HL-60/S4 (cell line): ENCODE measurements around the gene LYPD6B.

ENCODE experiments used
- in situ Hi-C: fragments of 300-500 bp; cut with MboI; formaldehyde crosslinking; loops from 2 replicates; pipeline ENCODE4 v1.14.3; 2022; ENCODE audit warnings: low sequenced_read_pairs

The LYPD6B gene

DNA sequence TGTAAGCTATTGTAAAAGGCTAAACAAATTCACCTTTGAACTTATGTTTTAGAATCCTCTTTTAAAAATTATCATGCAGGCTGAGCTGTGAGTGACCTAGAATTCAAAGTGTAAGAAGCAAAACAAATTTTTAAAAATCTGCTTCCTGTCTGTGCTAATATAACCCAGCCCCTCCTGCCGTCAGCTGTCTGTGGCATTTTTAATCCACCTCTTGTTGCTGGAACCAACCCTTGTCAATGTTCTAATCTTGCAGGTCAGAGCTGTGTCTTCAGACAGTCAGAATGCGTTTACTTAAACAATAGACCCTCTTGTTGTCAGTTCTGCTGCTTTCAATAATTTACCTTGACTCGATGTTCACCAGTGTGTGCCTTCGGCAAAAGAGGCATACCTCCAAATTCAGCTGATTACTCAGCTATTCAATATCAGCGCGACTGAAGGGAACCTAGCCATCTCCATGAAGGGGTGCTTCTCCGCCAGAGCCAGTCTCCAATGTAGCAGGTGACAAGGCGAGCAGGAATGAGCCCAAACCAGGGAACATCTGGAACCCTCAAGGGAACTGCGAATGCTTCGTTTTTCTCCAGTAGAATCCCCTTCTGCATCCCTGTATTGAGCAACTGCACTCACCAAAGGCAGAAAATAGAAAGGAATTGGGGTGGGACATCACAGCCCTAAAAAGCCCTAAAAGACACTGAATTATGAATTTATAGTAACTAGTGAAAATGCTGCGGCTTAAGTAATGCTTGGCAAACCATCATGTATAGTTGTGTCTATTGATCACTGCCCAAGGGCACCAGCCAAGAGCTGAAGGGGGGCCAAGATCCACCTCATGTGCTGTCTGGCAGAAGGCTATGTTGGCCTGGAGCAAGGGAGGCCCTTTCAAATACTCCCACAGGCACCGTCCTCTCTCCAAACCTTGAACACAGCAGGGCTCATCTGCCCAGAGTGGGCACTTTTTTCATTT lies 62.5 kb downstream of the LYPD6B start:
- in situ Hi-C loops: no loop called here

DNA sequence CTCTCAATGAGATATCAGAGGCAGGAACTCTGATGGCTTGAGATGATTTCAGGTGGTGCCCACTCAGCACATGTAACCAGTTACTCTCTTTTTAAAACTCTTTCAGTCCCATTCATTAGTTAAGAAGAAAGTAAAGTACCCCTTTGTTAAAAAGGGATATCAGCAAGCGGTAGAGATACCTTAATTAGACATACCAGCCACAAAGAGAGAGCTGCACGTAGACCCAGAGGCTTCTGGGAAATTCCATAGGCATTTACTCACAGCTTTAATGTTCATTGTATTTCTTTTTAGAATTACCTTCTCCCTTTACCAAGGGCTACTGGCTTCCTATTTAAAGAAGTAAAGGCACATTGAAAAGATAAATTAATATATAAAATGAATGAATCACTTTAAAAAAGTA lies 63.3 kb downstream of the LYPD6B start:
- in situ Hi-C loops: no loop called here

DNA sequence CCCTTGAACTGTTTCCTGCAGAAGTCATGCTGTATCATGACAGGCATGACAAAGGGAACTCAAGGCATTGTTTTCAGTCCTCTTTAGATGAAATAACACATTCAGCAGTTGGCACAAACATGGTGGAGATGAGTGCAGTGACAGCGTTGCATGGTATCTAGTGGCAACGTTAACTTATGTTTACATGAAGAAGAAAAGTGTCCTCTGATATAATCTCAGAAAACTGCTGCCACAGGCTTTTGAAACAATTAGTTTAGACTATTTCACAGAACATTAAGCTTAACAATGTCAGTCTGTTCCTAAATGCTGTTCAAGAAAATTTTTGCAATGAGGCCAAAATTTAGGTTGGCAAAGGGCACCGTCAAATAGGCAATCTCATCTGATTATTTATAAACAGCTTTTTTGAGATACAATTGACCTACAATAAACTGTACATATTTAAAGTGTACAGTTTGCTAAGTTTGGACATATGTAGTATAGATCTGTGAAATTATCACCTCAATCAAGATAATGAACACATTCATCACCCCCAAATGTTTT lies 64.7 kb downstream of the LYPD6B start:
- in situ Hi-C loops: no loop called here

DNA sequence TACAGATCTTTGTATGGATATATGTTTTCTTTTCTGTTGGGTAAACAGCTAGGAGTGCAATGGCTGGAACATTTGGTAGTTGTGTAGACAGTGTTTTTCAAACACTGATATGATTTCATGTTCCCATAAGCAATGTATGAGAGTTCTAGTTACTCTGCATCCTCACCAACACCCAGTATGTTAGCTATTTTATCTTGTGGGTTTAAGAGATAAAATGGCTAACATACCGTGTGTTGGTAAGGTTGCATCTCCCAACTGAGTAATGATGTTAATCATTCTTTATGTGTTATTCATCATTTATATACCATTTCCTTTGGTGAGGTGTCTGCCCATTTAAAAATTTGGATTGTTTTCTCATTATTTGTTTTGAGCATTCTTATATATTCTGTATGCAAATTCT lies 65.7 kb downstream of the LYPD6B start:
- in situ Hi-C loops: no loop called here

DNA sequence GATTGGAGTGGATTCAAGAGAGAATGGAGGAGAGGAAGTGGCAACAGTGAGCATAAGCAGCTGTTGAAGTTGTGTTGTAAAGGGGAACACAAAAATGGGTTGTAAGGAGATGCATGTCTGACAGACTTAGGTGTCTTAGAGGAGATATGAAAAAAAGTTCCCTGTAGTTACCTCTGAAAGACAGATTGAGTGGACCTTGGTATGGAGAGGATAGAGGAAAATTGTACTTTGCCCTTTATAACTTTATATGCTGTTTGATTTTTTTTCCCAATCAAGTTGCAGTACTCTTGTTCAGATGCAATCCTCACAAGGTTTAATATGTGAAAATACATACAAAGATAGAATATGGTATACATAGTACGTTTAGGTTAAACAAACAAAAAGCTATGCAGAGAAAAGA lies 73.6 kb downstream of the LYPD6B start:
- in situ Hi-C loops: no loop called here

DNA sequence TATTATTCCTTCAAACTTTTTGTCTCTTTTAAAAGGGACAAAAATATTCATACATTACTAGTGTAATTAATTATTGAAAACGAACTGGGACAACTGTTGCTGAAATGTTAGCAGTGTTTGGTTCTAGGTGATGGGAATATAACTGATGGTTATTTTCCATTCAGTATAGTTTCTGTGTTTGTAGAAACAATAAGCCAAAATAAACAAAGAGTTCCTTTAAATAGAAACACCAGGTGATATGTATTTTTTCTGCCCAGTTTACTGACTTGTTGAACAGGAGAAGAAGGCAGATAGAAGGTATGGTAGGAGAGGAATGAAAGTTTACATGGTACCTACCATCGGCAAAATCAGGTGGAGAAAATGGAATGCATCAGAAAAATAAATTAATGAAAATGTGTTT lies 74.2 kb downstream of the LYPD6B start:
- in situ Hi-C loops: no loop called here

DNA sequence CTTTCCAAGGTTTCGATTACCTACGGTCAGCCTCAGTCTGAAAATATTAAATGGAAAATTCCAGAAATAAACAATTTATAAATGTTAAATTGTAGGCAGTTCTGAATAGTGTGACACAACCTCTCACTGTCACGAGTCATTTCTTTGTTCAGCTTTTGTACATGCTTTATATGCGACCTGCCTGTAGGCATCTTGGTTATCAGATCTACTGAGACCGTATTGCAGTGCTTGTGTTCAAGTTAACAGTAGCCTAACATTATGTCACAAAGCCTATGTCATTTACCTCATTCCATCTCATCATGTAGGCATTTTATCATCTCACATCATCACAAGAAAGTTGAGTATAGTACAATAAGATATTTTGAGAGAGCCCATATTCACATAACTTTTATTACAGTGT lies 77.3 kb downstream of the LYPD6B start:
- in situ Hi-C loops: no loop called here

DNA sequence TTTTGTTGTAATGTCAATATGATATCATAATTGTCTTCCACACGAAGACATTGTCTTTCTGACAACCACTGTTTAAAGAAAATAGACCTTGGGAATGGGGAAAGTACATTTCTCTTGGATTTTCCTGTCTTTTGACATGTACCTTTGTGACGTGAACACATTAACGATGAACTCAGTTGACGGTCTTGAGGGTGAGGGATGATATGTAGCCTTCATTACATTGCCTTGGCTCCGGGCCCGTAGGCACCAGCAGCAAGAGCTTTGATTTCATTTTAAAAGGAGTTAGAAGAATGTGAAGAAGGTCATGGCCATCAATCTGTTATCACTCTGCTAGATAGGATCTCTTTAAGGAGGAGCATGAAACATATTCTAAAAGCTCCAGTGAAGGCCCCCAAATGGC lies 80.9 kb downstream of the LYPD6B start:
- in situ Hi-C loops: no loop called here

DNA sequence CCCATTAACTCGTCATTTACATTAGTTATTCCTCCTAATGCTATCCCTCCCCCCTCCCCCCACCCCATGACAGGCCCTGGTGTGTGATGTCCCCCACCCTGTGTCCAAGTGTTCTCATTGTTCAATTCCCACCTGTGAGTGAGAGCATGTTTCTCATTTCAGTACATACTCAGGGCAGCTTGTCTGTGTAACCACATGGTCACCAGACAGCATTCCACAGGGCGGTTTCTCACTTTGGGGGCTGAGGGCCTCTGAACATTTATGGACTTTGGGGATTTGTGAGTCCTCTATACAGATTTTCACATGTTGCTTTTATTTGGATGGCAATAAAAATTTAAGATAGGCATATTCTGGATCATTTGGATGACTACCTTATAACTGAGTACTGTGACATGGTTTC lies 84.0 kb downstream of the LYPD6B start:
- in situ Hi-C loops: no loop called here

DNA sequence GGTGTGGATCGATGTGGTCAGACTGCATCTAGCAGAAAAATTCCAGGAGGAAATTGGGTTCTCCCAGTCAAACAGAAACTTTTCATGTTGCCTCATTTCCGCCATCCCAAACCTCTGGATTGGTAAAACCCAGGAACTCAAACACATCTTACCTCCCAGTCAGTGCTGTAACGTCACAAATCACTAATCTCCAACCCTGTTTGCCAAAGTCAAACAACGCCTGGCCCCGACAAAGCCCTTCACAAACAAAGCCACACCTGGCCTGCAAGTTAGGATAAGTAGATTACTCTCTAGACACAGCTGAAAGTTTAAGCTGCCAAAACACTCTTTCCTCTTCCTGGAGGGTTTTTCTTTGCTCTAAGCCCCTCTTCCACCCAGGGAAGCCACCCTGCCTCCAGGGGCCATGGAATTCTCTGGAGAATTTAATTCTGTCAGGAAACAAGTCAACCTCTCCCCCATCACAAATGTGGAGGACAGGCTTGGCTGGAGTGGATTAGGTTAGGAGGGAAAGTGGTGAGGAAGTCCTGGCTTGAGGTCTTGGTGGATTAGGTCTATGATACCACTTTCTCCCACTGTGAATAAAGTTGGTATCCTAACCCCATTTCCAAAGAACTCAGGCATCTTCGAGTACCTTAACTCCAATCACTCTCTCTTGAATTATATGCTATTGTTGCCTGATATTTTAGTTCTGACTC lies 86.7 kb downstream of the LYPD6B start:
- in situ Hi-C loops: no loop called here

DNA sequence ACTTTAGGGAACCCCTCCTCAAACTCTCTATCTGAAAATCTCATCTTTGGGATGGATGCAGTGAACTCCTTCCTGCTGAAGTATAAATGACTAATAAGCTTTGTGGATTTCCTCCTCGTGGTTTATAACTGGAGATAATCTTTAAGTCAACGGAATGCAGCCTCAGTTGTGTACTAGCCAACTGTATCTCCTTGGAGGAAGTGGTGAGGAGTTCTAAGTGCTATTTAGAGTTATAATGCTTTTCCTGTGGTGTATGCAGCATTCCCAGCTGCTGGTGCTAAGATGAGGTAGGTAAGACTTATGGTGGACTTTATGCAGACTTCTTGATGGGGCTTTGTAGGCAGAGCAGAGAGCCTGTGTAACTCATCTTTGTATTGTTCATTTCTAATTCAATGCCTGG lies 90.9 kb downstream of the LYPD6B start:
- in situ Hi-C loops: no loop called here

DNA sequence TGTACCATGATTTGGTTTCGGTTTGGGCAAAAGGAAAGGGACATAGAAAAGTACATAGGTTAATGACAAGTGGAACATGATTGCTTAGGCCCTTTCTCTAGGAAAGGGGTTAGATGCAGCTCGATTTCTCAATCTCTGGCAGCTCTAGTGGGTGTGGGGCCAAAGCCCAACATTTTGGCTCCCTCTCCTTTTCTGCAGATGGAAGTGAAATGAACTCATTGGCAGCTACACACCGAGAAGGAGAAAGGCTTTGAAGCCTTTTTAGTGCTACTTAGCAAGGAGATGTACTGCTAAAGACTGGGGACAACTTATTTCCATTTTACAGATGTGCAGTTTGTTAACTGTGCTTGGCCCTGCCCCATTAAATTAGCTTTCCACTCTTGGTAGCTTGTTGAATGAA lies 93.8 kb downstream of the LYPD6B start:
- in situ Hi-C loops: no loop called here

DNA sequence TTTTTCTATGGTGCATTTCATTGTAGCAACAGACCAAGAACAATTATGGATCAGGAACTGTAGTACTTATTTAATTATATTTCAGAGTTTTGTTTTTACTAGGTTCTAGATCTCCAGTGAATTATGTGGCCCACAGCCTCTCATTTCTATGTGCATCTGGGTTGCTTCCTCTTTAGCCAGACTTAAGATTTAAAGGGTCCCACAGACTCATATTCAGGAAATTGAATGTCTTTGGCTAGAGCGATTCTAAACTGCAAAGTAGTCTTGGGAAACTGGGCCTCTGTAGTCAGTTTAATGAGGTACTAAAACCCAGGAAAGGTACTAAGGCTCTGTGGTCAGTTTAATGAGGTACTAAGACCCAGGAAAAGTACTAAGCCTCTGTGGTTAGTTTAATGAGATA lies 94.4 kb downstream of the LYPD6B start:
- in situ Hi-C loops: no loop called here

DNA sequence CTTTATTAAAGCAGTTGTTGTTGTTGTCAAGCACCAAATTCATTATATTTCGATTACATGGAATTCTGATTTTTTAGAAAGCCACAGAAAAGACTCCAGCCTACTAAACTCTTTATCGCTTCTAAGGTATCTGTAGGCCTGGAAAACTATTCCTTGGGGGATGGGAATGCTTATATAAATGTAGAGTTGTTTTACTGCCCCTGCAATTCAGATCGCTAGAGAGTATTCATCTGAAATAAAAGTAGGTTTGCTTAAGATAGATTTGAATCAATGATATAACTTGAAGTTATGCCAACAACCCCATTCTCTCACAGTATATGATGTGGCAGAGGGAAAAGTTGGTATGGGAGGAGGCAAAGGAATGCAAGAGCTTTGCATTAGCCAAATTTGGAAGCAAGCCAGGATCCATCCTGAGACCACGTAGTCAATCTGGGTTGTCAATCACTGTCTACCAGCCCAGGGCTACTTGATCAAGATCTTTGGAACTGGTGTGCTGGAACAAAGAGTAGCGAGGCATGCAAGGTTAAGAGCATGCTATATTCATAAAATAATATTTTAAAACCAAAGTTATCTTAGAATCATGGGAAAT lies 95.9 kb downstream of the LYPD6B start:
- in situ Hi-C loops: no loop called here

DNA sequence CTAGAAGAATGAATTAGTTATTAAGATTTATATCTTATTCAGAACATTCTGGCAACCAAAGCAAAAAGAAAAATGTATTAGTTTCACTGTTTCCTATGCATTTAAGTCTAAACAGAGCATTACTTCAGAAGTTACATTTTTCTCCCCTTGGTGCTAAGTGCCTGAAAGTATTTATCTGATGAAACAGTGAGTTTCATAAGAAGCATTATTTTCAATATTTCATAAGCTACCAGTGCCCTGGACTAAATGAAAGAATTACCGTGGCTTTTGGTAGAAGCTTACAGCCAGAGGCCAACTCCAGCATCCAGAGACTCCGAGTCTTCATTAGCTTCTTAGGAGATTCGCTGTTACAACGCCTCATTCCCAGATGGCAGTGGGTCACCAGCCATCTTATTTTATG lies 97.6 kb downstream of the LYPD6B start:
- in situ Hi-C loops: no loop called here

DNA sequence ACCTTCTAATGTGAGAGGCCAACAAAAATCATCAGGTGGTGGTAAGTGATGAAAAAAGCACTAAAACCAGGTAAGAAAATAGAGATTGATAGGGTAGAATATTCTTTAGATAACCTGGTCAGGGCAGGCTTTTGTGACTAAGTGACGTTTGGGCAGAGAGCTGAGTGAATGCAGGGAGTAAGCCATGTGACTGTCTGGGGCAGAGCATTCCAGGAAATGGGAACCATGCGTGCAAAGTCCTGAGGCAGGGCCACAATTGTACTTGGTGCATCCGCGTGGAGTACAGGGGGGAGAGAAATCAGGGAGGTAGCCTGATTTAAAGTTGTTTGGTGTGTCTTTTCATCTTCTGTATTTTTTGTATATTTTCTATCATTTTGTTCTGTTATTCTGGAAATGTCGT lies 102.5 kb downstream of the LYPD6B start:
- in situ Hi-C loops: no loop called here

DNA sequence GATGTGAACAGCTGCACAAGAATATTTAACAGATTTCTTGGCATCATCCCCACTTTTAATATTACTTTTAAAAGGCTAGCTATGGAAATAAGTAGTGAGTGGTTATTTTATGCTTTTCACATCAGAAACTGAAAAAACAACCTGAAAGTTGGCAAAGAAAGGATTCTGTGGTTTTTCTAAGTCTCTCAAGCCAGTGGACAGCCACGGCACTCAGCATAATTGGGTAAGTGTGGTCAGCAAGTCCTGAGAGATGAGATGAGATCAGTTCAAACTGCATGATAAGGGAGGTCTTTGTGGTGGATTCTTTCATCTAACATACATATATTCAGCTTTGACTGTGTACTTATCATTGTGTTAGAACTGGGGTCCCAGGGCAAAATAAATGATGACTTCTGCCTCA lies 105.2 kb downstream of the LYPD6B start:
- in situ Hi-C loops: no loop called here

DNA sequence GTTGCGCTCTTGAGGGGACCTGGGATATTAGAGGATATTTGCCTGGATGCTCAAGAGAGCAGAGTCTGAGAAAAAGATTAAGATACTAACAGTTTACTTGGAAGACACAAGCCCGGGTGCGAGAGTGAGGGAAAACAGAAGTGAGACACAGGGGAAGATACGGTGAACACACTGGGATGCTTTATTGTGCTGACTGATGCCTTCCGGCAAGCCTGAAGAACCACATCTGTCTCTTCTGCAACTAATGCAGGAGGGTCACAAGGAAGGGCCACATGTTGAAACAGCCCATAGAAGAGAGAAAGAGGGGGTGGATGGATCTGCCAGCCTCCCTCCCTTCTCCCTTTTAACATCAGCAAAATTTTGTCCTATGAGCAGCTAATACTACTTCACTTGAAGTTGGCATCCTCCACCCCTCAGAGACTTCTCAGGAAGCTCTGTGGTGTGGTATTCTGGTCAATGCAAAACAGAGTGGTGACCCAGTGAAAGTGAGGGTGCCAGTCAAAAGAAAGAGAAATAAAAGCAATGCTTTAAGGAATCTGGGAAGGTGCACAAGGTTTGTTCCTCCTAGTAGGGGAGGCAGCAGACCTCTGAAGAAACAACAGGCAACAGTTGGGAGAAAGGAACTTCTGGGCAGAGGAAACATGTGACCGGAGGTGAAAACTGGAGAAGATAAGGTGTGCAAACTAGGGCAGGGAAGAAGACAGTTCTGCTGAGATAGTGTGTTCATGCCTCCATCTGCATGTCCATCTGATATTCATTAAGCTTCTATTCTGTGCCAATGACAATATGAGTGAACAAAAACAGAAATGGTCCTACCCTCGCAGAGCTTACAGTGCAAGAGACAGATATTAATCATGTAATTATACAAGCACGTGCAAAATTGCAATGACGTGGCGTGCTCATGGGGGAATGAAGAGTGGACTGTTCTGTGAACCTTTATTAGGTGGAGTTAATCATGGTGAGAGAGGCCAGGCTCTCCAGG lies 107.1 kb downstream of the LYPD6B start:
- in situ Hi-C loops: no loop called here

DNA sequence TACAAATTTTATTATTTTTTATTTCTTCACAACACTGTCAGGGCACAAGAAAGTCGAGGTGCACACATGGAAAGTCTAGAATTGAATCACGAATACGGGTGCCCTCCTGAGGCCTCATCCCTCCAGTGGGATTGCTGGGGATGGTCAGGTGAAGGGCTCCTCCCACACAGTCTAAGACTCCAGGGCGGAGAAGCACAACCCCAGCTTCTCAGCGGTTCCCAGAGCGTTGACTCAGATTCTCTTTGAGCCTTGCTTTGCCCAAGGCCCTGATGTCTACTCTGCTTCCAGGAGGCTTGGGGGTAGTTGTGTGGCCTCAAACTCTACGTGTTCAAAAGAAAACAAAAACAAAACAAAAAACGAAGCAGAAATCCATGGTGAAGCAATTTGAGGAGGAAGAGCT lies 108.4 kb downstream of the LYPD6B start:
- in situ Hi-C loops: no loop called here

DNA sequence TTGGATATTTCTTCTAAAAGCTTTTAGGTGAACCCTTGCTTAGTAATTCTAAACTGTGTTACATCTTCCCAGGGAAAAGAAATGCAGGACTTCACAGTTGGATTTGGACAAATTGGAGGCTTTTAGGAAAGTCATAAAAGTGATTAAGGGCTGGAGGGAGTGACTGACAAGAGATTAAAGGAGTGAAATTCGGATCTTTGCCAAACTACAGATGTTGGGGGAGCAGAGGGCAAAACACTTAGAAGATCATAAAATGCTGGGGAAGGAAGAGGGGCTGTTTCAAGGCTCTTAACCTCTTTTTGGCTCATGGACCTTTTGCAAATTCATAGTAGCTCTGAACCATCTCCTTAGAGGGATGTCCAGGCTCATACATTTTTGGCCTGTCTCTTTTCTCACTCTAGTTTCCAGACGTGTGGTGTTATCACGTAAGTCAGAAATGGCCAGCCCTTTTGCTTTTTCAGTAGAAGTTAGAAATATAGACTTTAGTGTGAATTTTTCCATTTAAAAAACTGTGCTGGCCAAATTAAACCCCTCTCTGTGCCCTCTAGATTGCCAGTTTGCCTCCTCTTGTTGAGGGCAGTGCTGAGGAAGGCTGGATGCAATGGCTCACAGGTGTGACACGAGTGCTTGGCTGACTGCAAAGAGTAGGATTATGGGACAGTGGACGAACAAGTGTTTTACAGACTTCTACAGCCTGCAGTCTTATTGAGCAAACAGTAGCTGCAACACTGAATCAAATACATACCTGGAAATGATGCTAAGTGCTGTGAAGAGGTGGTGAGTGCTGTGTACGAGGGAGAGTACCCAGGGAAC lies 109.9 kb downstream of the LYPD6B start:
- in situ Hi-C loops: no loop called here
